Measurements from ENCODE around the gene DPYSL3.

DNA sequence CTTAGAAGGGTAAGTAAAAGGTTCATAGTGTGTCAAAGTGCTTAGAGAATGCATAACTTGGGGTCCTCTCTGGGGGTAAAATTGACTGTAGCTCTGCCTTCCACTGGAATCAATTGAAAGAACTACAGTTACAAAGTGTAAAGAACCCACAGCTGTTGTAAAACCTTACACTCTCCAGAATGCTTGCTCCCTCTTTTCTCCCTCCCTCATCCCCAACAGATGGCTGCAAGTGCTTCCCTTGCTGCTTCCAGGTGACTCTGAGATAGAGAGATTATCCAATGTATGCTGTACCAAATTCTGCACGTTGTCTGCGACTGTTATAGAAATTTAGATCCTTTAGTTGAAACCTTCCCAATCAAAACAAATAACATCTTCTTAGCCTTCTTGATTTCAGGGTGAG lies 149.1 kb downstream of the DPYSL3 start:
- no peak for TF ChIP-seq LEF1 (IDR thresholded peaks at IDR 0.05; ENCODE audit: borderline replicate concordance)
- TF ChIP-seq HDGF (IDR thresholded peaks at IDR 0.05; ENCODE audit: borderline replicate concordance): no peak
- no peak for TF ChIP-seq SP1 (IDR thresholded peaks at IDR 0.05)
- TF ChIP-seq FOXM1 (IDR thresholded peaks at IDR 0.05; ENCODE audit: borderline replicate concordance): no peak
- TF ChIP-seq L3MBTL2 (conservative IDR thresholded peaks at IDR 0.05): no peak
- no peak for TF ChIP-seq TARDBP (IDR thresholded peaks at IDR 0.05)
- TF ChIP-seq SUZ12 (IDR thresholded peaks at IDR 0.05): no peak
- TF ChIP-seq ELF4 (IDR thresholded peaks at IDR 0.05): no peak
- TF ChIP-seq, protein P1, sequence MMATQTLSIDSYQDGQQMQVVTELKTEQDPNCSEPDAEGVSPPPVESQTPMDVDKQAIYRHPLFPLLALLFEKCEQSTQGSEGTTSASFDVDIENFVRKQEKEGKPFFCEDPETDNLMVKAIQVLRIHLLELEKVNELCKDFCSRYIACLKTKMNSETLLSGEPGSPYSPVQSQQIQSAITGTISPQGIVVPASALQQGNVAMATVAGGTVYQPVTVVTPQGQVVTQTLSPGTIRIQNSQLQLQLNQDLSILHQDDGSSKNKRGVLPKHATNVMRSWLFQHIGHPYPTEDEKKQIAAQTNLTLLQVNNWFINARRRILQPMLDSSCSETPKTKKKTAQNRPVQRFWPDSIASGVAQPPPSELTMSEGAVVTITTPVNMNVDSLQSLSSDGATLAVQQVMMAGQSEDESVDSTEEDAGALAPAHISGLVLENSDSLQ (IDR thresholded peaks at IDR 0.05): no peak
- no peak for TF ChIP-seq CTBP1 (IDR thresholded peaks at IDR 0.05; ENCODE audit: borderline replicate concordance)
- TF ChIP-seq NFRKB (IDR thresholded peaks at IDR 0.05): no peak
- no peak for TF ChIP-seq BHLHE40 (IDR thresholded peaks at IDR 0.05; ENCODE audit: borderline replicate concordance)
- no peak for TF ChIP-seq FOXK2 (IDR thresholded peaks at IDR 0.05)
- TF ChIP-seq ZNF384 (IDR thresholded peaks at IDR 0.05): no peak
